CD8-positive, alpha-beta memory T cell (primary cell): ENCODE measurements around the gene RARS2. TPM values are rescaled to one million over a fixed set of nuclear protein-coding genes. Genes with fewer than 3 reads are reported as not detected.
A peak's percentile ranks its signal among the peaks of the same experiment; 100 is the strongest.

Experiments
- CTCF ChIA-PET: fragments of 350-600 bp; sonication (Branson Sonifier 250); formaldehyde crosslinking; loops from one replicate; lab custom pipeline; 2021; ENCODE audit warnings: antibody characterized with exemption; lab: Charles Lee
- POLR2A ChIA-PET: fragments of 350-600 bp; sonication (Branson Sonifier 250); formaldehyde crosslinking; loops from one replicate; lab custom pipeline; 2021; ENCODE audit warnings: antibody characterized with exemption; lab: Charles Lee
- DNase-seq, 5 donors: peaks; one replicate each; pipeline versions ENCODE4 v3.0.0 to v3.0.0-alpha.2; 2020 to 2022; ENCODE audit warnings: mixed read lengths in 1 of 5
- H3K27ac ChIP-seq: one replicate; pipeline ENCODE4 v1.7.0; 2013; ENCODE audit warnings: low read depth, mild to moderate bottlenecking, low read length, moderate library complexity
- H3K27me3 ChIP-seq: 2 replicates; pipeline ENCODE4 v1.7.0; 2013; ENCODE audit warnings: low read length, mild to moderate bottlenecking; ENCODE audit not compliant: insufficient read depth, poor library complexity, severe bottlenecking
- H3K36me3 ChIP-seq: 2 replicates; pipeline ENCODE4 v1.7.0; 2013; ENCODE audit warnings: mild to moderate bottlenecking, low read length, moderate library complexity; ENCODE audit not compliant: insufficient read depth
- H3K4me1 ChIP-seq: 2 replicates; pipeline ENCODE4 v1.7.0; 2013; ENCODE audit warnings: mild to moderate bottlenecking, low read length, moderate library complexity; ENCODE audit not compliant: insufficient read depth
- H3K4me3 ChIP-seq: 2 replicates; pipeline ENCODE4 v1.7.0; 2013; ENCODE audit warnings: mild to moderate bottlenecking, low read length
- H3K9me3 ChIP-seq: 2 replicates; pipeline ENCODE4 v1.7.0; 2013; ENCODE audit warnings: mild to moderate bottlenecking, low read length
- H3K27ac Mint-ChIP-seq, 8 donors: one replicate each; pipeline ENCODE4 v1.8.0; 2020 to 2021; ENCODE audit warnings: mixed read lengths in 8 of 8, mild to moderate bottlenecking in 6 of 8, inconsistent platforms in 3 of 8, moderate library complexity in 3 of 8
- H3K27me3 Mint-ChIP-seq, 2 donors: one replicate each; pipeline ENCODE4 v1.8.0; 2020 to 2021; ENCODE audit warnings: mixed read lengths in 2 of 2, mild to moderate bottlenecking in 1 of 2, moderate library complexity in 1 of 2
- H3K36me3 Mint-ChIP-seq, 3 donors: one replicate each; pipeline ENCODE4 v1.8.0; 2020 to 2021; ENCODE audit warnings: mixed read lengths in 3 of 3, inconsistent platforms in 1 of 3, mild to moderate bottlenecking in 1 of 3
- H3K4me1 Mint-ChIP-seq, 3 donors: one replicate each; pipeline ENCODE4 v1.8.0; 2020 to 2021; ENCODE audit warnings: mixed read lengths in 3 of 3, inconsistent platforms in 1 of 3, mild to moderate bottlenecking in 1 of 3
- H3K4me3 Mint-ChIP-seq, 7 donors: one replicate each; pipeline ENCODE4 v1.8.0; 2020 to 2021; ENCODE audit warnings: mixed read lengths in 7 of 7, mild to moderate bottlenecking in 6 of 7, moderate library complexity in 4 of 7, inconsistent platforms in 2 of 7
- H3K9me3 Mint-ChIP-seq, 5 donors: one replicate each; pipeline ENCODE4 v1.8.0; 2020 to 2022; ENCODE audit warnings: mixed read lengths in 5 of 5, mild to moderate bottlenecking in 3 of 5, moderate library complexity in 2 of 5, inconsistent platforms in 1 of 5
- polyA plus RNA-seq: library from polyadenylated mRNA; unstranded; fragments of 300-500 nt; fragmentation: Illumina TruSeq; gene quantifications from one replicate; pipeline ENCODE4 v1.2.3, GENCODE V29; 2021
- total RNA-seq, 2 experiments: library from RNA; stranded (reverse); gene quantifications; one replicate each; pipeline ENCODE4 v1.2.3, GENCODE V29; 2021

The RARS2 gene
- total and polyA plus RNA-seq, 3 experiments from 2014 or later: 19.2 to 27.9 (median 20.6) TPM

DNA sequence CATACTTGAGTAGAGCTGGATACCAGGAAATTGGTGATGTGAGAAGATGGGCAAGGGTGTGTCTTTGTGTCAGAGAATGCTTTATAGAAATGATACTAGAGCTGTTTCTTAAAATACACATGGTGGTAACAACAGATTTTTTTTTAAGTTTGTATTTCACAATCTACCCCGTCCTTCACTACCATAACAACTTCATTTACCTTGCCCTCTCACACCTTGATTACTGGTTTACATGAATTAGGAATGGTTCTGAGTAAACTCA lies 45.4 kb downstream of the RARS2 start:
- peaks cover 14% of the 10 kb centered on the region for H3K36me3 ChIP-seq
- Mint-ChIP-seq H3K36me3 (peaks cover 33 to 78% (median 33%) of the 10 kb centered on the region in 3 donors), H3K27me3 (no peaks in the 10 kb centered on the region)

DNA sequence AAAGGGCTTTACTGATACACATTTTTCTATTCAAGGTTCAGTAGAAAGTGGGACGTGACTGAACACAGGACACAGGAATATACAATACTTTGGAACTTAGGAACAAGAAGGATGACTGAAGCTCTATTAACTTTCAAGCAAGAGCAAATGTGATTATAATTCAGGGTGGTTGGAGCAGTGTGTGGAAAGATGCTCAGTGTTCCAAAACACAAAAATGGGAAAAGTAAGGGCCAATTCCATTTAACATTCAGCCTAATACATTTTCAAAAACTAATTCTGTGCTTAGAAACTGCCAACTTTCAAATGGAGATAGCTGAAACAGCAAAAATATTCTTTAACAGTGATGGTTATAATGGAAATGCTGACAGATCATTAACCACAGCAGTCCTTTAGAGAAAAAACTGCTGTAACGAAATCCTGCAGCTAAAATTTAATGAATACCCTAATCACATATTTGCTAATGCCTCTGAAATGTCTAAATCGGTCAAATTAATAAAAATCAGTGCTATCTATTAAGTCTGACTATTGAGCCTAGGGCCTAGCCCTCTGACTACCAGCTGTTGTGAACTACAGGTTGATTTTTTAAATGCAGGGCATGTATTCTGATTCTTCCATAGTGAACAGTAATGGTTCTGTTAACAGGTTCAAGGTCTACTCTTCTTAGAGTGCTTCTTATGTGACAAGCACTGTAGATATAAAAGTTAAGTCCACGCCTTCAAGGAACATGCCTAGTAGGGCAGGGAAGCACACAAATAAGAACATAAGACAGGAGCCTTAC lies 45.9 kb downstream of the RARS2 start:
- Mint-ChIP-seq H3K4me3 (no peak overlapping the region), H3K27me3 (no peaks in the 10 kb centered on the region), H3K9me3 (peaks cover 2 to 11% (median 5%) of the 10 kb centered on the region in 5 donors), H3K4me1 (peaks cover 0 to 3% (median 0%) of the 10 kb centered on the region in 3 donors), H3K27ac (peak overlapping the region in 2 of 8 donors; percentile 5 to 50), H3K36me3 (peaks cover 36 to 82% (median 37%) of the 10 kb centered on the region in 3 donors)
- H3K27ac ChIP-seq: no peak overlapping the region
- POLR2A ChIA-PET: no interaction called here
- H3K4me1 ChIP-seq: no peaks in the 10 kb centered on the region
- no peak overlapping the region for H3K4me3 ChIP-seq
- H3K9me3 ChIP-seq: no peaks in the 10 kb centered on the region
- H3K27me3 ChIP-seq: no peaks in the 10 kb centered on the region
- H3K36me3 ChIP-seq: peaks cover 14% of the 10 kb centered on the region
- no peak for DNase-seq
- CTCF ChIA-PET: no interaction called here

More for the DNA sequence above, 45.4 kb downstream of the RARS2 start:
- Histone ChIP-seq H3K27me3 (no peaks in the 10 kb centered on the region), H3K27ac (no peak overlapping the region), H3K4me1 (no peaks in the 10 kb centered on the region), H3K9me3 (no peaks in the 10 kb centered on the region), H3K4me3 (no peak overlapping the region)
- POLR2A ChIA-PET: no interaction called here
- CTCF ChIA-PET: no interaction called here
- Mint-ChIP-seq H3K4me3 (no peak overlapping the region), H3K4me1 (peaks cover 0 to 3% (median under 1%) of the 10 kb centered on the region in 3 donors), H3K27ac (peak overlapping the region in 1 of 8 donors; percentile 50), H3K9me3 (peaks cover under 1 to 9% (median 5%) of the 10 kb centered on the region in 5 donors)
- DNase-seq: no peak

DNA sequence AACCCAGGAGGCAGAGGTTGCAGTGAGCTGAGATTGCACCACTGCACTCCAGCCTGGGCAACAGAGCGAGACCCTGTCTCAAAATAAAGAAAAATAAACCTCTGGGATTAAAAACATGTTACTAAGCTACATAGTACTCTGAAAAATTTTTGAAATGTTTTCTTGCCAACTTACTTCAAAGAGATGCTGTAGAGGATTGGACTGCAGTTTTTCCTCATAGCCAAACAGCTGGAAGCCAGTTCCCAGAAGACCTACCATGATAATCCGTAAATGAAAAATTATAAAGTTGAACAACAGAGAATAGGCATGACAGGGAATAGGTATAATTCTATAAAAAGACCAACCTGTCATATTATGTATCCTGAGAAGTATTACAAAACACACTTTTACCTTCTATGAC lies 48.0 kb downstream of the RARS2 start:
- Mint-ChIP-seq H3K4me1 (peaks cover 2 to 7% (median 3%) of the 10 kb centered on the region in 3 donors), H3K36me3 (peaks cover 34 to 80% (median 36%) of the 10 kb centered on the region in 3 donors), H3K27ac (peak overlapping the region in 1 of 8 donors; percentile 33), H3K9me3 (peaks cover 2 to 11% (median 5%) of the 10 kb centered on the region in 5 donors), H3K4me3 (no peak overlapping the region), H3K27me3 (no peaks in the 10 kb centered on the region)
- H3K36me3 ChIP-seq: peaks cover 14% of the 10 kb centered on the region
- H3K9me3 ChIP-seq: no peaks in the 10 kb centered on the region
- no peak overlapping the region for H3K27ac ChIP-seq
- POLR2A ChIA-PET: interaction anchor here (0.6 kb wide), 1 partner anchor 34 kb away, joined by 3 read pairs; no protein-coding TSS in a partner anchor
- no peak overlapping the region for H3K4me3 ChIP-seq
- H3K27me3 ChIP-seq: no peaks in the 10 kb centered on the region
- H3K4me1 ChIP-seq: no peaks in the 10 kb centered on the region
- no peak for DNase-seq
- CTCF ChIA-PET: no interaction called here

DNA sequence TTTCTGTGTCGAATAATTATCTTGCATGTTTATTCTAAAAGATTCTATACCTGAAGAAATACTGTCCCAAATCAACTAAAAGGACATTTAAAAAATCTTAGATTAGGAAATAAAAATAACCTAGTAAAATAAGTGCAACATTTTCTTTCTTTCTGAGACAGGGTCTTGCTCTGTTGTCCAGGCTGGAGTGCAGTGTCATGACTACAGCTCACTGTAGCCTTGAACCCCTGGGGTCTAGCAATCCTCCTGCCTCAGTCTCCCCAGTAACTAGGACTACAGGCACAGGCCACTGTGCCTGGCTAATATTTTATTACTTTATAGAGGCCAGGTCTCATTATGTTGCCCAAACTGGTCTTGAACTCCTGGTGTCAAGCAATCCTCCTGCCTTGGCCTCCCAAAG lies 48.7 kb downstream of the RARS2 start:
- Mint-ChIP-seq H3K9me3 (peaks cover 2 to 11% (median 5%) of the 10 kb centered on the region in 5 donors), H3K27me3 (no peaks in the 10 kb centered on the region), H3K4me3 (no peak overlapping the region), H3K36me3 (peaks cover 32 to 76% (median 34%) of the 10 kb centered on the region in 3 donors), H3K4me1 (peaks cover 2 to 7% (median 3%) of the 10 kb centered on the region in 3 donors), H3K27ac (no peak overlapping the region)
- DNase-seq: no peak
- H3K4me3 ChIP-seq: no peak overlapping the region
- CTCF ChIA-PET: no interaction called here
- POLR2A ChIA-PET: interaction anchor here (0.6 kb wide), 1 partner anchor 33 kb away, joined by 3 read pairs; no protein-coding TSS in a partner anchor
- H3K27ac ChIP-seq: no peak overlapping the region
- H3K36me3 ChIP-seq: peaks cover 14% of the 10 kb centered on the region
- H3K27me3 ChIP-seq: no peaks in the 10 kb centered on the region
- no peaks in the 10 kb centered on the region for H3K4me1 ChIP-seq
- H3K9me3 ChIP-seq: no peaks in the 10 kb centered on the region

DNA sequence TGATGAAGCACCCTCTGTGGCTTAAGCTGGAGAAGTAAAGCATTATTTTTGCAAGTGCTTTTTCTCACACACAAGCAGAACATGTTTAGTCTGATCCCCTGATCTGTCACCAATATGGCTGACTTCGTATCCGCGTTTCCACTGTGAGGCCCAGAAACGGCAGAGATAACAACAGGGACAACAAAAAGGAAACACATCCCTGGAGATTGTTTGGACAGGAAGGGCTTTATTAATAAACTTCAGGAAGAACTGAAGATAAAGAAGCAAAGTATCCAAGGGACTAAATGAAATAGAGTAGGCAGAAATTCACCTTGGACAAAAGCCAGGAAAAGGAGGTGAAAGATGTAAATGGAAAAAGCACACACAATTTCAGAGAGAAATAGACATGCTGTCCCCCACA lies 49.2 kb downstream of the RARS2 start:
- no peaks in the 10 kb centered on the region for H3K9me3 ChIP-seq
- no peaks in the 10 kb centered on the region for H3K27me3 Mint-ChIP-seq

DNA sequence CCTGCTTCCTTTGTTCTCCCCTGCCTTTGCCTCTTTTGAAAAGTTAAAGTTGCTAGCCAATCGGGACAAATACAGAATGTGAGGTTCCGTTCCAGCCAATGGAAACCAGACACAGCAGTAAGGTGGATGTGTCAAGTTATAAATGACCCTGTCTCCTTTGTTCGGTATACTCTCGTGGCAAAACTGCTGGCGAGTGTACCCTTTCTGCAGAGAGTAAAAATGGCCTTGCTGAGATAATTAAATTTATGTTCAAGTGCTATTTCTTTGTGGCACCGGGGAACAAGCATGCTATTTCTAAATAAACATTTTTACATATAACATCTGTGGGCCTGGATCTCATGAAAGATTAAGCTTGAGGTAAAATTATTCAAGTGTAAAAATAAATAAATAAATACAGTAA lies 50.2 kb downstream of the RARS2 start:
- DNase-seq: no peak
- Mint-ChIP-seq H3K27me3 (no peaks in the 10 kb centered on the region), H3K4me3 (no peak overlapping the region), H3K27ac (no peak overlapping the region), H3K4me1 (peaks cover 2 to 8% (median 2%) of the 10 kb centered on the region in 3 donors), H3K9me3 (peaks cover 2 to 11% (median 5%) of the 10 kb centered on the region in 5 donors), H3K36me3 (peaks cover 27 to 69% (median 30%) of the 10 kb centered on the region in 3 donors)
- no peaks in the 10 kb centered on the region for H3K4me1 ChIP-seq
- peaks cover 9% of the 10 kb centered on the region for H3K36me3 ChIP-seq
- no peaks in the 10 kb centered on the region for H3K27me3 ChIP-seq
- ChIA-PET POLR2A (no interaction called here), CTCF (no interaction called here)
- H3K27ac ChIP-seq: no peak overlapping the region
- no peaks in the 10 kb centered on the region for H3K9me3 ChIP-seq
- no peak overlapping the region for H3K4me3 ChIP-seq

More for the DNA sequence above, 49.2 kb downstream of the RARS2 start:
- Histone ChIP-seq H3K27ac (no peak overlapping the region), H3K4me3 (no peak overlapping the region), H3K36me3 (peaks cover 14% of the 10 kb centered on the region), H3K27me3 (no peaks in the 10 kb centered on the region), H3K4me1 (no peaks in the 10 kb centered on the region)
- Mint-ChIP-seq H3K27ac (peak overlapping the region in 1 of 8 donors; percentile 58), H3K4me1 (peaks cover 2 to 7% (median 3%) of the 10 kb centered on the region in 3 donors), H3K9me3 (peaks cover 2 to 11% (median 5%) of the 10 kb centered on the region in 5 donors), H3K4me3 (no peak overlapping the region), H3K36me3 (peaks cover 29 to 71% (median 33%) of the 10 kb centered on the region in 3 donors)
- CTCF ChIA-PET: no interaction called here
- DNase-seq: no peak
- POLR2A ChIA-PET: interaction anchor here (0.6 kb wide), 1 partner anchor 32 kb away, joined by 3 read pairs; no protein-coding TSS in a partner anchor

DNA sequence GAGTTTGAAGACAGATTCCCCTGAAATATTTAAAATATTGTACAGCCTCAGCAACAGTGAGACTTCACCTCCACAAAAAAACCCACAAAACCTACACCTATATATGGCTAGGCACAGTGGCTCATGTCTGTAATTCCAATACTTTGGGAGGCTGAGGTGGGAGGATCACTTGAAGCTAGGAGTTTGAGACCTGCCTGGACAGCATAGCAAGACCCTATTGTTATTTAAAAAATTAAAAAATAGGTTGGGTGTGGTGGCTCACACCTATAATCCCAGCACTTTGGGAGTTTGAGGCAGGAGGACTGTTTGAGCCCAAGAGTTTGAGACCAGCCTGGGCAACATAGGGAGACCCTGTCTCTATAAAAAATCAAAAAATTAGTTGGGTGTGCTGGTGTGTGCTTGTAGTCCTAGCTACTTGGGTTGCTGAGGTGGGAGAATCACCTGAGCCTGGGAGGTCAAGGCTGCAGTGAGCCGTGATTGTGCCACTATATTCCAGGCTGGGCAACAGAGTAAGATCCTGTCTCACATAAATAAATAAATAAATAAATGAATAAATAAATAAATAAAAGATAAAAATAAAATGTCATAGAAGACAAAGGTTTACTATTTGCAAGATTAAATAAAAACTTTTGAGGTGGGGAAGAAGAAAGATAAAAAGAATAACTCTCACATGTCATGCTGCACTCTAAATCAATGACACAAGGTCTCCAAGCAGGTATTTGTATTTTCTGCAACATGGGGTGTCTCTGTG lies 51.1 kb downstream of the RARS2 start:
- no peak overlapping the region for H3K27ac ChIP-seq
- H3K36me3 Mint-ChIP-seq: peaks cover 25 to 66% (median 29%) of the 10 kb centered on the region in 3 donors
- H3K4me3 ChIP-seq: no peak overlapping the region
- no peak overlapping the region for H3K4me3 Mint-ChIP-seq
- H3K9me3 Mint-ChIP-seq: peaks cover 2 to 11% (median 5%) of the 10 kb centered on the region in 5 donors
- H3K4me1 ChIP-seq: no peaks in the 10 kb centered on the region
- no peak overlapping the region for H3K27ac Mint-ChIP-seq
- no peaks in the 10 kb centered on the region for H3K9me3 ChIP-seq
- no peaks in the 10 kb centered on the region for H3K27me3 ChIP-seq
- peaks cover 9% of the 10 kb centered on the region for H3K36me3 ChIP-seq
- DNase-seq: no peak
- CTCF ChIA-PET: no interaction called here
- H3K27me3 Mint-ChIP-seq: no peaks in the 10 kb centered on the region
- H3K4me1 Mint-ChIP-seq: peaks cover 2 to 12% (median 5%) of the 10 kb centered on the region in 3 donors
- POLR2A ChIA-PET: no interaction called here
